ENCODE data around the gene ADGRD1.

DNA sequence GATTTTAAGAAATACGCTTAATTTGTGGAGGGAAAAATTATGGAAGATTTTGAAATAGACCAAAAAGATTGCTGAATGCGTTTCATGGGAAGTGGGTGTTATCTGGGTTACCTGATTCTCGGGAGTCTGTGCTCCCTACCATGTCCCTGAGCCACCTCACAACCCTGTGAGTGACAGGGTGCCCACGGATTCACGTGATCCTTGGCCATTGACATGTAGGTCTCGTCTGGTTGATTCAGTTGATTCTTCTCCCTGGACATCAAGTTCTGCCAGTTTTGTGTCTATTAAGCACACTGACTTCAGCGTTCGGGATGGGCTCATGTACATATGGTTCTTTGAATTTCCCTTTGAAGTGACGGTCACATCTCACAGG lies 101.4 kb downstream of the ADGRD1 start:
- TF ChIP-seq, protein P1, sequence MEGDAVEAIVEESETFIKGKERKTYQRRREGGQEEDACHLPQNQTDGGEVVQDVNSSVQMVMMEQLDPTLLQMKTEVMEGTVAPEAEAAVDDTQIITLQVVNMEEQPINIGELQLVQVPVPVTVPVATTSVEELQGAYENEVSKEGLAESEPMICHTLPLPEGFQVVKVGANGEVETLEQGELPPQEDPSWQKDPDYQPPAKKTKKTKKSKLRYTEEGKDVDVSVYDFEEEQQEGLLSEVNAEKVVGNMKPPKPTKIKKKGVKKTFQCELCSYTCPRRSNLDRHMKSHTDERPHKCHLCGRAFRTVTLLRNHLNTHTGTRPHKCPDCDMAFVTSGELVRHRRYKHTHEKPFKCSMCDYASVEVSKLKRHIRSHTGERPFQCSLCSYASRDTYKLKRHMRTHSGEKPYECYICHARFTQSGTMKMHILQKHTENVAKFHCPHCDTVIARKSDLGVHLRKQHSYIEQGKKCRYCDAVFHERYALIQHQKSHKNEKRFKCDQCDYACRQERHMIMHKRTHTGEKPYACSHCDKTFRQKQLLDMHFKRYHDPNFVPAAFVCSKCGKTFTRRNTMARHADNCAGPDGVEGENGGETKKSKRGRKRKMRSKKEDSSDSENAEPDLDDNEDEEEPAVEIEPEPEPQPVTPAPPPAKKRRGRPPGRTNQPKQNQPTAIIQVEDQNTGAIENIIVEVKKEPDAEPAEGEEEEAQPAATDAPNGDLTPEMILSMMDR (IDR thresholded peaks at IDR 0.05), result no peak
- TF ChIP-seq POLR2A (IDR thresholded peaks at IDR 0.05), result no peak
